ENCODE data around the gene PSME3.

PSME3 gene

GRCh38 chr17:42832934-42833766 is at the start of gene PSME3:
PSME3 (plus strand) TSS chr17:42833397; CDS start chr17:42833632, 235 bp downstream.
- TF ChIP-seq GATA3 (IDR thresholded peaks at IDR 0.05; ENCODE audit: low read depth, low read length) (no peak), GATA2 (IDR thresholded peaks at IDR 0.05; ENCODE audit: low read depth, low read length) (no peak; the same call in 1 of the 2 replicates)

GRCh38 chr17:42783791-42784138 is 49.4 kb upstream of the PSME3 start:
- TF ChIP-seq GATA2 (IDR thresholded peaks at IDR 0.05; ENCODE audit: low read depth, low read length) (no peak), GATA3 (IDR thresholded peaks at IDR 0.05; ENCODE audit: low read depth, low read length) (no peak)

GRCh38 chr17:42784409-42784808 is 48.8 kb upstream of the PSME3 start:
- TF ChIP-seq GATA3 (IDR thresholded peaks at IDR 0.05; ENCODE audit: low read depth, low read length), result no peak
- no peak for TF ChIP-seq GATA2 (IDR thresholded peaks at IDR 0.05; ENCODE audit: low read depth, low read length)

GRCh38 chr17:42784811-42785592 is 48.2 kb upstream of the PSME3 start:
- no peak for TF ChIP-seq GATA3 (IDR thresholded peaks at IDR 0.05; ENCODE audit: low read depth, low read length)
- no peak for TF ChIP-seq GATA2 (IDR thresholded peaks at IDR 0.05; ENCODE audit: low read depth, low read length)

- TF ChIP-seq GATA2 (IDR thresholded peaks at IDR 0.05; ENCODE audit: low read depth, low read length) (no peak), GATA3 (IDR thresholded peaks at IDR 0.05; ENCODE audit: low read depth, low read length) (no peak)
Observed at GRCh38 chr17:42787266-42787665, 45.9 kb upstream of the PSME3 start.

- TF ChIP-seq GATA2 (IDR thresholded peaks at IDR 0.05; ENCODE audit: low read depth, low read length), result no peak
- TF ChIP-seq GATA3 (IDR thresholded peaks at IDR 0.05; ENCODE audit: low read depth, low read length), result no peak
Observed at GRCh38 chr17:42791948-42792347, 41.2 kb upstream of the PSME3 start.

- TF ChIP-seq GATA2 (IDR thresholded peaks at IDR 0.05; ENCODE audit: low read depth, low read length) (no peak), GATA3 (IDR thresholded peaks at IDR 0.05; ENCODE audit: low read depth, low read length) (no peak)
Observed at GRCh38 chr17:42792545-42792944, 40.7 kb upstream of the PSME3 start.

- TF ChIP-seq GATA3 (IDR thresholded peaks at IDR 0.05; ENCODE audit: low read depth, low read length) (no peak), GATA2 (IDR thresholded peaks at IDR 0.05; ENCODE audit: low read depth, low read length) (no peak)
Observed at GRCh38 chr17:42795061-42795460, 38.1 kb upstream of the PSME3 start.

GRCh38 chr17:42795465-42795864 is 37.7 kb upstream of the PSME3 start:
- TF ChIP-seq GATA2 (IDR thresholded peaks at IDR 0.05; ENCODE audit: low read depth, low read length), result no peak
- TF ChIP-seq GATA3 (IDR thresholded peaks at IDR 0.05; ENCODE audit: low read depth, low read length), result no peak

GRCh38 chr17:42796066-42796758 is 37.0 kb upstream of the PSME3 start:
- no peak for TF ChIP-seq GATA3 (IDR thresholded peaks at IDR 0.05; ENCODE audit: low read depth, low read length)
- no peak for TF ChIP-seq GATA2 (IDR thresholded peaks at IDR 0.05; ENCODE audit: low read depth, low read length)

- TF ChIP-seq GATA3 (IDR thresholded peaks at IDR 0.05; ENCODE audit: low read depth, low read length) (no peak), GATA2 (IDR thresholded peaks at IDR 0.05; ENCODE audit: low read depth, low read length) (no peak)
Observed at GRCh38 chr17:42797067-42798007, 35.9 kb upstream of the PSME3 start.

GRCh38 chr17:42798011-42798382 is 35.2 kb upstream of the PSME3 start:
- TF ChIP-seq GATA2 (IDR thresholded peaks at IDR 0.05; ENCODE audit: low read depth, low read length) (no peak), GATA3 (IDR thresholded peaks at IDR 0.05; ENCODE audit: low read depth, low read length) (no peak)
